ENCODE data around the gene TRAF1.

Gene TRAF1

DNA sequence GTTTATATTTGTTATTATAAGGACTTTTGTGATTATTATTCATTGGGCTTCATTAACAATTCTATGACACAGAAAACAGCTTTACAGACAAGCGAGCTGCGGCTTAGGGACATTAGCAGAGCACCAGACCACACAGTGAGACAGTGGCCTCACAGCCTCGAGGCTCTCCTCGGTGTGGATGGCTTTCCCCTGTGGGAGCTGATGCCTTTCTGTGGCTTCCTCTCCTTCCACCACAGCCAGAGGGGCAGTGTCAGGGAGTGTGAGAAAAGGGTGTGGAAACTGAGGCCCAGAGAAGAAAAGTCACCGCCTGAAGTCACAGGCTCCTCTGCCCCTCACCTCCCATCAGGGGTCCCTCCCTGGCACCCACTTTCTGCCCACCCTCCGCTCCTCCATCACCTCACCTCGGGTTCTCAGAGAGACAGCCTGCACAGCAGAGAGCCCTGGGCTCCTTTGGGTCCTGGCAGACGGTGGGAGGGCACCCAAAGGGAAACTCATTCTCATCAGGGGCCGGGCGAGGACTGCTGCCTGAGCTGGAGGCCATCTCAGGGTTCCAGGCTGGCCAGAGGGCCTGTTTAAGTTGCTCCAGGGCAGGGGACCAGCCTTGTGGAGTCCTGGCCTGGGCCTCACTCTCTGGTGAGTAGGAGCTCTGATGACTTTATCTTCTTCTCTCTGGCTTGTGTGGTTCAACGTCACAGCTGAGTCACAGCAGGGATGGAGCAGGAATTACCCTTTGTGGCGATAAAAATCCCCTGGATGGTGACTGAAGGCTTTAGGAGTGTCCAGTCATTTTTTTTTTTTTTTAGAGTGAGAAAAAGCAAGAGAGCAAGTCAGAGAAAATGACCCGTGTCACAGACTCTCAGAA is 830 bp downstream of the TRAF1 start:
- in situ Hi-C loops (cut with MboI; ENCODE audit: low sequenced_read_pairs): loop anchor here (25.0 kb wide), 1 partner anchor 163 kb away; no protein-coding TSS in a partner anchor

DNA sequence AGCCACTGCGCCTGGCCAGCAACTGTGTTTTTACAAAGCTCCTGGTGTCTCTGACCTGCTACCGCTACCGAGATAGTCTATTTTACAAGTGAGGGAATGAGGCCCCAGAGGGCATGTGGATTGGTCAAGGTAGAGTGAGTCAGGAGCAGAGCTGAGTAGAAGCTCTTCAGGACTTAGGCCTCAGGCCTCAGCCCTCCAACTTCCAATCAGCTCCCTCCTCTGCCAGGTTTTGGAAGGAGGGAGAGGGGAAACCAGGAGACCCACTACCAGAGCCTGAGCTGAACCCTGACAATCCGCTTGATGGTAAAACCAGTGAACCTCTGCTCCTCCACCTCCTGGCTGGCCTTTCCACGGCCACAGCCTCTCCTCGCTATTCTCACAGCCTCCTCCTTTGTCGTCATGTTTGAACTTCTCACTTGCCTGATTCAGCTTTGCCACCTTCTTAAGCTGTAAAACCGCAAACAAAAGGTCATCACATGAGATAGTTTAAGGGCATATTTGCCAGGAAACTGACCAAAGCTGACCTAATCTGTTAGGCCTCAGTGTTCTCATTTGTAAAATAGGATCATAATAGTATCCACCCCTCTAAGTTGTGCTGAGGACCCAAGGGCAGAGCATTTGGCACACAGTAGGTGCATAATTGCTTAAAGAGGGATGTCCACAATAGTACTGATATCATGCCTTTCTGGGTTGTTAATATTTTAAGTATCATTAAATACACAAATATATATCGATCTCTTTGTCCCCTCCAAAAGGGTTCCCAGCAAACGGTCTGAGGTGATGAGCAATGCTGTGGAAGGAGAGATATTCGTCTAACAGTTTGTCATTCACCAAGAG is 1.7 kb downstream of the TRAF1 start:
- in situ Hi-C loops (cut with MboI; ENCODE audit: low sequenced_read_pairs): loop anchor here (25.0 kb wide), 1 partner anchor 163 kb away; no protein-coding TSS in a partner anchor

DNA sequence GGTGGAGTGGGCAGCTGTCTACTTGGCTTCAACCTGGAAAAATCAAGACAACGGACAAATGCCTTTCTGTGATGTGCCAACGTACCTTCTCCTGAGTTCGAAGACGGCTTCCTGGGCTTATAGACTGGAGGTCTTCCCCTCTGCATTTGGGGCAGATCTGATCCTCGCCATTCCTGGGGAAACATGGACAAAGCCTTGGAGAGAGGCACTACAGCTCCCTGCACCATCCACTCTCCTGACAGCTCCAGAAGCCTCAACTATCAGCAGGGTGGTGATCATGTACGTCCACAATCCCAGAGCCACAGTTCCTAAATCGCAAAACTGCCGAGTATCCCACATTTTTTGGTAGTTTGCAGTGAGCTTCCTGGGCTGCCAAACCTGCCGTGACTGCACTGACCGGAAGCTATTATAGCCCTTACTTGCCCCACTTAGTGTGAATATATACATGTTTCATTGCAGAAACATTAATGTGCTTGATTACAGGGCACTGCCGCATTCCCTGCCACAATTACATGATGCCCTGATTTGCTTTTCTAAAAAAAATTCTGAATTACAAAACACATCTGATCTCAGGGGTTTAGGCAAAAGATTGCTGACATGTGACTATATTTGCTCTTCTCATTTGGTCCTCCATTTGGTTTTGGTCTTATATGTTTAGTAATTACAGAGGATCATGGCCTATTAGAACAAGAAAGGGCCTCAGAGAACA is 2.8 kb downstream of the TRAF1 start:
- in situ Hi-C loops (cut with MboI; ENCODE audit: low sequenced_read_pairs): no loop called here

DNA sequence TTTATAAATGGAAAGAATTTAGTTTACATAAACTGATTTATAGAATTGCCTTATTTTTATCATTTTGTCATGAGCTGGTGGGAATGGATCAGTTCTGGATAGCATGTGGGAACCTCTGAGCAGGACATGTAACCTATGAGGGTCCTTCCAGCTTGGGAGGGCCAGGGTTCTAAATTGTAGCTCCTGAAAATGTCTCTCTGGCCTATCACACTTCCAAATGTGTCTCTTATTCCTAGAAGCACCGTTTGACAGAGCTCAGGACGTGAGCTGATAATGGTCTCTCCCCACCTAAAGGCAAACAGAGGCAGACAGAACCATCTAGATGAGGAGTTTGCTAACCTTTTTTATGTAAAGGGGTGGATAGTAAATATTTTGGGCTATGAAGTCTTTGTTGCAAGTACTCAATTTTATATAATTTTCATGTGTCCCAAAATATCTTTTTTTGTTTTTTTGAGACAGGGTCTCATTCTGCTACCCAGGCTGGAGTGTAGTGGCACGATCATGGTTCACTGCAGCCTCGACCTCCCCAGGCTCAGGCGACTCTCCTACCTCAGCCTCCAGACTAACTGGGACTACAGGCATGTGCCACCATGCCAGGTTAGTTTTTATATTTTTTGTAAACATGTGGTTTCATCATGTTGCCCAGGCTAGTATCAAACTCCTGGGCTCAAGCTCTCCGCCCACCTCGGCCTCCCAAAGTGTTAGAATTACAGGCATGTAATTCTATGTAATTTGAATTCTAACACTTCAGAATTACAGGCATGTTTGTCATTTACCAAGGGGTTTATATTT is 4.0 kb downstream of the TRAF1 start:
- in situ Hi-C loops (cut with MboI; ENCODE audit: low sequenced_read_pairs): no loop called here

DNA sequence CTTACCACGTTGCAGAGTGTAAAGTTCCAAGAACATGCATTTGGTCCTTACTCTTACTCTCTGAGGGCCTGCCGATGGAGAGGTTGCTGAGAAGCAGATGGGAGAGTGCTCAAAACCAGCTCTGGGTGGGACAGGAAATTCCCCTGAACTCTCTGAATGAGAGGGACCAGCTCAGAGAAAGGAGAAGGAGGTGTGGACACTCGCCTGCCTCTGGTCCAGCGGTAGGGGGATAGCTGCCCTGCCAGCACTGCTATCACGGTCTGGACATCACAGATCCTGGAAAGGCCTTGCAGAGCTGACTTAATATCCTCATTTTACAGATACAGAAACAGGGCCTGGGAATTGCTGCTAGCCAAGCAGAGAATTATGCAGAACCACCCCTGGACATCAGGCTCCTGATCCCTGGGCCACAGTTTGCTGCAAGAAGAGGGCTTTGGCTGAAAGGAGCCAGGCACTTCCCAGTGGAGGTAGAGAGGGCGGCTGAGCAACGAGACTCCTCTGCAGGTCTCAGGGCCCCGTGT is 4.9 kb downstream of the TRAF1 start:
- in situ Hi-C loops (cut with MboI; ENCODE audit: low sequenced_read_pairs): no loop called here

DNA sequence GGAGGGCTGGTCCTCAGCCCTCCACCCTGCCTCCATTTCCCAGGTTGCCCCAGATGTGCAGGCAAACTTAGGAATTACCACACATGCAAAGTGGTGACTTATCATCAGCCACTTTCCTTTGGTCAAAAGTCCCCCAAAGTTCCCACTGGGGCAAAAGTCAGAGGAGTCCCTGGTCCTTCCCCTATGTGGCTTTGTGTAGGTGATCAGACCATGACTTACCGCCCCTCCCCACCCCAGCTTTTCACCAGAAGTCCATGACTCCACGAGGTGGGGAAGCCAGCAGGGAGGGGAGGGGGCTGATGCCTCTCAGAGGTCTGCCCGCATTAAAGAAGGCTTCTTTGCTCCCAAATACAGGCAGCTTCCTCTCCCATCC is 5.8 kb downstream of the TRAF1 start:
- in situ Hi-C loops (cut with MboI; ENCODE audit: low sequenced_read_pairs): no loop called here

DNA sequence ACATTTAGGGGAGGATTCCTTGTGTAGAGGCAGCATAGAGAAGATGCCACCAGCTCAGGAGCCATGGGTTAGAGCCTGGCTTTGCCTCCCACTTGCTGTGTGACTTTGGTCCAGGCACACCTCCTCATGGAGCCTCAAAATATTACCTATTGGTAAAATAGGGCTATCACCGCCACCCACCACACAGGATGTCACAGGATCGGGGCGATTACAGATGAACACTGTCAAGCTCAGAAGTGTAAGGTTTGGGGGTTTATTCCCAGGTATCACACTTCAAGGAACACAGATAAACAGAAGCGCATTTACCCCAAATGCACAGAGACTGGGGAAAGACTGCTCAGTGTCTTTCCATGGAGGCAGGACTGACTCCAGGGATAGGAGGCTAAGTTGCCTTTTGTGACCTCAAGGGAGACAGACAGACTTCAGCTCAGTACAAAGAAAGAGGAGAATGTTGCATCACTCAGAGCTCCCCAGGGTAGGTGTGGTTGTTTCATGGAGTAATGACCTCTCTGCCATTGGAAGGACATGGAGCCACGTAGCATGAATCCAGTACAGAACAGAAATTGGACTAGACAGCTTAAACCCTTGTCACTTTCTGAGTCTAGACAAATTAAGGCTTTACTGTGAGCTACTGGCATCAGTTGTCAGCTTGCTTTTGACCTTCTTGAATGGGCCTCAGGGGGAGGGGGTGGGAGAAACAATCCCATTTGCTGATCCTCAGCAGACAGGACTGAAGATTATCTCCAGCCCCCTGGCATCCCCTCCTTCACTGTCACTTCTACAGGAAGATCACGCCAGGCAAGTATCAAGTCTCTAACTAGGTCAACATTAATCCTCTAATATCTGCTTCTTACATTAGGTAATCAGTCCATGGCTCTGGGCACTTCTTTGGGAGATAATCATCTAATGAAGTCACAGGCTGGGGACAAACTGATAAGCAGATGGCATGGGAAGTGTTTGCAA is 6.5 kb downstream of the TRAF1 start:
- in situ Hi-C loops (cut with MboI; ENCODE audit: low sequenced_read_pairs): no loop called here

DNA sequence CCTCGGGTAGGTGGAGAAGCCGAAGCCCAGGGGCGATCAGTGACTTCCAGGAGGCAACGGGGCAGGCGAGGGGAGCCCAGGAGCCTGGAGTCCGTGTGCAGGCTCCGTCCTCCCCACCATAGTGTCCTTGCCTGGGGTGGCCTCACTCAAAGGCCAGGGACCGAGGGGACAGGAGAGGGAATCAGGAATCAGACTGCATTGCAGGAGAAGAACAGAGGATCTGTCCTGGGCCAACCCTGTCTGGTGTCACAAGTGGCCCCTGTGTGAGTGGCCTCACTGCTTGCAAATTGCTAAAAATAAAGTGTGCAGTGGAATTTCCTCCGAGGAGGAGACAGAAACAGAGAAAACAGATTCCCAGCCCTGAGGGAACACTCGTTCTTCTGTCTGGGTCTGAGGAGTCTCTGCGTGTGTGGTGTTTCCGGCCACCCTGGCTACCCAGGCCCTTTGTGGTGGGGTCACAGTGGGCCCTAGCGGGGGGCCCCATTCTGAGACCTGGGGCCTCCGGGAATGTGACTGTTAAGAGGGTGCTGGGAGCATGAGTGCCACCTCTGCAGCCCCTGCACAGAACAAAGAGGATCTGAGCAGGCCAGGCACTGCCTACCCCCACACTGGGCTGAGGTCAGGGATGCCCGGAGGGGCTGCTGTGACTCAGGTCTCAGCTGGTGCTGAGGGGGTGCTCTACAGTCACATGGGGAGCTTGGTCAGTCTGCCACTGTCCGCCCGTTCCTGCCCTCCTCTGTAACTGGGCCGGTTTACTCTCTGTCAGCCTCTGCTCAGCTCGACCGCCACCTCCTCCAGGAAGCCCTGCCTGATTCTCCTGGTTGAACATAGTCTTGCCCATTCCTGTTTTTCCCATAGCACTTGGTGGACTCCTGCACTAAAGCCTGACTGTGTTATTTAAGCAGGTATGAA is 7.4 kb downstream of the TRAF1 start:
- in situ Hi-C loops (cut with MboI; ENCODE audit: low sequenced_read_pairs): no loop called here

DNA sequence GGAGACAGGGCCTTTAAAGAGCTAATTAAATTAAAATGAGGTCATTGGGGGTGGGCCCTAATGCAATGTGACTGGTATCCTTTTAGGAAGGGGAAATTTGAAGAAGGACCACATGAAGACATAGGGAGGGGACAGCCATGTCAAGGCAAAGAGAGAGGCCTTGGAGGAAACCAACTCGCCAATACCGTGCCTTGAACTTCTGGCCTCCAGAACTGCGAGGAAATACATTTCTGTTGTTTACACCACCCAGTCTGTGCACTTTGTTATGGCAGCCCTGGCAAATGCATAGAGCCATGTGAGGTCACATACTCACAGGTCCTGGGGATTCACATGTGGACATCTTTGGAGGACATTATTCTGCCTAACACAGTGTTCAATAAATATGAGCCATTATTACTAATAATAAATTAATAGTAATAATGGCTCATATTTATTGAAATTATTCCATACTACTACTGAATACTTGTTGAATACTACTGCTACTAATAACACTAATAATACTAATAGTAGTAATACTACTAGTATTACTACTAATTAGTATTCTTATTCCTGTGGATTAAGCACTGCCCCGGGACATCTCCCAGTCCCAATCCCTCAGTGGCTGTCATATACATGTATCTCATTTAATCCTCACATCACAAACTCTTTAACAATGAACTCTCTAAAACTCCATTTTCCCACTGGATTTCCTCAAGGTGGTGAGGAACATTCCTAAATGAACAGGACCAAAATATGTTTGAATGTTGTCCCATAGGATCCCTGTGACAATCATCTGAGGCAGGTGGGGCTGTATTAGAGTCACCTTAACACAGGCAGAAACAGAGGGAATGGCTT is 8.4 kb downstream of the TRAF1 start:
- in situ Hi-C loops (cut with MboI; ENCODE audit: low sequenced_read_pairs): no loop called here

DNA sequence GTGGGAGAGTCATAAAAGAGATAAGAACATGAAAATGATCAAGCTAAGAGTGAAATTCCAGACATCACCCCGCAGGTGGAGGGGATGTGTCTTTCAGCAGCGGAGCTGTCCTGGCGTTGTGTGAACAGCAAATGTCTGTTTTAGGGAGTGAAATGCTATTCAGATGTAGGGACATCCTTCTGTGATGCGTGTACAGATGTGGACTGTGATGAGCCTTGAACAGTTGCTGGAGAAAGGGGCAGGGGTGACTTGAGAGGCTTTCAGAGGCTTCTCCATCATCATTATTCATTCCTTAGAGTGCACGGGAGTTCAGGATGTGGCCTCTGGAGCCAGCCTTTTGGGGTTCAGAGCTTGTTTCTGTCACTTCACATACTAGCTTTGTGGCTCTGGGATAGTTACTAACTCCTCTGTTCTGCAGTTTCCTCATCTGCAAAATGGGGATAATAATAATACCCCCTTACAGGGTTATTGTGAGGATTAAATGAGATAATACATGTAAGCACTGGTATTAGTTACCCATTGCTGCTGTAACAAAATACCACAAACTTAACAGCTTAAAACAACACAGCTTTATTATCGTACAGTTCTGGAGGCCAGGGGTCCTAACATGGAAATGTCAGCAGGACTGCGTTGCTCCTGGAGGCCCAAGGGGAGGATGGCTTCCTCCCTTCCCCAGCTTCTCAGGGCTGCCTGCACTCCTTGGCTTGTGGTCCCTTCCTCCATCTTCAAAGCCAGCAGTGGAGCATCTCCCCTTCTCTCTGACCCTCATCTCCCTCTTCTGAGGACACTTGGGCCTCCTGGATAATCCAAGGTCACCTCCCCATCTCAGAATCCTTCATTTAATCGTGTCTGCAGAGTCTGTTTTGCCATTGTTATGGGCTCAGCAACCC is 9.4 kb downstream of the TRAF1 start:
- in situ Hi-C loops (cut with MboI; ENCODE audit: low sequenced_read_pairs): no loop called here

DNA sequence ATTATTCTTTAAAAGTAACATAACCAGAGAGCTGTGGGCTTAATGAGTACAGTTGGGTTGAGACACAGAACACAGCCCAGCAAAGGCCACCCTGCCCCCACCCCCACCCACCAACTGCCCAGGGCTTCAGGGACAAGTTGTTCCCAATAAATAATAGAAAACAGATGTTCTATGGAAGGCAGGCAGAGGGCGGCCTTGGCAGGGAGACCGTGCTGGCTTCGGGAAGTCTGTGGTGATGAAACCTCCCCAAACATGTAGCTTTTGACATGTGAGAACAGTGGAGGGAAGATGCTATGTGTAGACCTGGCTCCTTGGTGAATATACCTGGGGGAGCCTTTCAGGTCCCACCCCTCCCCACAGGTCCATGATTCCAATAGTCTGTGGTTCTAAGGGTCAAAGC is 10.0 kb downstream of the TRAF1 start:
- in situ Hi-C loops (cut with MboI; ENCODE audit: low sequenced_read_pairs): no loop called here

DNA sequence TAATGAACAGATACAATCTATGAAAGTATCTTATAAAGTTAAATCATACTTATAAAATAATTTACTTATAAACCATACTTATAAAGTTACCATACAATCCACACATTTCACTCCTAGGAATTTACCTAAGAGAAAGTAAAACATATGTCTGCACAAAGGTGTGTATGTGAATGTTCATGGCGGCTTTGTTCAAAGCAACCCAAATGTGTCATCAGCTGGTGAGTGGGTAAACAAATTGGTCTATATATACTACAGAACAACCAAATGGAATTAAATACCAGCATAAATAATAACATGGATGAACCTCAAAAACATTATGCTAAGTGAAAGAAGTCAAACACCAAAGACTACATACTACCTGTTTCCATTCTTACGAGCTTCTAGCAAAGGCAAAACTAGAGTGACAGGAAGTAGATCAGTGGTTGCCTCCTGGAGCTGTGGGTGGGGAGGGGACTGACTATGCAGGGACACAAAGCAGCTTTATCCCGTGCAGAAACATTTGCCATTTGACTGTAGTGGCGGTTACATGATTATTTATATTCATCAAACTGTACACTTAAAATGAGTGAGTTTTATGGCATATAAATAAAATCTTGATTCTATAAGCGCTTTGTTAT is 10.6 kb downstream of the TRAF1 start:
- in situ Hi-C loops (cut with MboI; ENCODE audit: low sequenced_read_pairs): no loop called here

DNA sequence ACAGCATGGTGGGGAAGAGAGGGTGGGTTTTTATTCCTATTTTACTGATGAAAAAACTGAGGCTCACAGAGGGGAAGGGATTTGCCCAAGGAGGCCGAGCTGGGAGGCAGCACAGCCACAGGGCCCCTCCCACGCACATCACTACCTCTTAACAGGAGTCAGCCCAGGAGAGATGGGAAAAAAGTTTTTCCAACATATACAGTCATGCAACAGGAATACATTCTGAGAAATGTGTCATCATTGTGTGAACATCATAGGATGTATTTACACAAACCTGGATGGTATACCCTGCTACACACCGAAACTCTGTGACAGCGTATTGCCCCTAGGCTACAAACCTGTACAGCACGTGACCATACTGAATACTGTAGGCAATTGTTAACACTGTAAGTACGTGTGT is 11.6 kb downstream of the TRAF1 start:
- in situ Hi-C loops (cut with MboI; ENCODE audit: low sequenced_read_pairs): no loop called here

DNA sequence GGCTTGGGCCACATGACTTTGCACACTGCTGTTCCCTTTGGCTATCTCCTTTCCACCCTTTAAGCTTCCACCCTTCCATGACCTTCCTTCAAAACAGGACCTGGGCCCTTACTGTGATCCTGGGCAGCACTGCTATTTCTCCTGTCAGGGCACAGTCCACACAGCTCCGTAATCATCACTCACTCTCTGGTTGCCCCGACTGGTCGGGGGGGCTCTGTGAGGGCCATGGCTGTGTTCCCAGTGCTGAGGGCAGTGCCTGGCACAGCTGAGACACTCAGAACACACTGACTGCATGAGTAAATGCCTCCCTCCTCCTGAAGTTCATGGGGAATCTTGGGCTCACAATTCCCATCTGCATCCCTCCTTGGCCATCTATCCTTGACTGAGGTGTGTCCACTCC is 12.2 kb downstream of the TRAF1 start:
- in situ Hi-C loops (cut with MboI; ENCODE audit: low sequenced_read_pairs): no loop called here

DNA sequence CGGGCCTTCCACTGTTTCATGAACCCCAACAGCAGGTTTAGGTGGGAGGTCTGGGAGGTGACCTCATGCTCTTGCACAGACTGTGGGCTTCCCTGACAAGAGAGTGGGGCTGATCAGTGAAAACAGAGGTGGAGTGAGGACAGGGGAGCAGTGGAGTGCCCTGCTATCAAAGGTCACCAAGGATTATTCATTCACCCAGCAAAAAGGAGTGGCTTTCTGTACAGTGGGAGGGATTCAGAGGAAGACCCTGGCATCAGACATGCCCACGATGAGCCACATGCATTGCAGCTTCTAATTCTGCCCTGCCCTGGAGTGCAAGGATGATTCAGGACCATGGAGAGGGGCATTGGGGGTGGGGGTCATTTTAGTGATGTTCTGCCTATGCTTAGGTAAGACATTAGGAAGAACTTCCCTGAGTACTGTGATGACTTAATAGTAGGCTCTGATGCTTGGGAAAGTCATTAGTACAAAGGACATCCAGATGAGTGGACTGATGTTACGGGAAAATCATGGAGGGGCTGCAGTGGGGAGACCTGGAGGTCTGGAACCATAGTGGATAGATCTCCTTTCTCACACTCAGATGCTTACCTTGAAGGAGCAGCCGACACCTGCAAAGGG is 12.8 kb downstream of the TRAF1 start:
- in situ Hi-C loops (cut with MboI; ENCODE audit: low sequenced_read_pairs): no loop called here

Data from HL-60/S4 treated with phorbol 12-myristate 13-acetate at 8.2 ng/mL for 4 days and 3 days (cell line).